HG02571 (cell line): ENCODE measurements around the gene P2RX4.
"Not testable (repeated sequence)": the region's sequence is repeated elsewhere in the genome, so short reads cannot be mapped to it uniquely, and the experiment has no call there.

ENCODE experiments used
- ATAC-seq: cut with Tn5 transposase; IDR thresholded peaks from one replicate; pipeline ENCODE4 v1.9.1; 2021; ENCODE audit warnings: mild to moderate bottlenecking, moderate library complexity; ENCODE audit not compliant: unreplicated experiment

The P2RX4 gene

GRCh38 chr12:121264951-121265515, 55.1 kb downstream of the P2RX4 start:
- ATAC-seq, result no peak

GRCh38 chr12:121267822-121268221, 57.9 kb downstream of the P2RX4 start:
- no peak for ATAC-seq

DNA sequence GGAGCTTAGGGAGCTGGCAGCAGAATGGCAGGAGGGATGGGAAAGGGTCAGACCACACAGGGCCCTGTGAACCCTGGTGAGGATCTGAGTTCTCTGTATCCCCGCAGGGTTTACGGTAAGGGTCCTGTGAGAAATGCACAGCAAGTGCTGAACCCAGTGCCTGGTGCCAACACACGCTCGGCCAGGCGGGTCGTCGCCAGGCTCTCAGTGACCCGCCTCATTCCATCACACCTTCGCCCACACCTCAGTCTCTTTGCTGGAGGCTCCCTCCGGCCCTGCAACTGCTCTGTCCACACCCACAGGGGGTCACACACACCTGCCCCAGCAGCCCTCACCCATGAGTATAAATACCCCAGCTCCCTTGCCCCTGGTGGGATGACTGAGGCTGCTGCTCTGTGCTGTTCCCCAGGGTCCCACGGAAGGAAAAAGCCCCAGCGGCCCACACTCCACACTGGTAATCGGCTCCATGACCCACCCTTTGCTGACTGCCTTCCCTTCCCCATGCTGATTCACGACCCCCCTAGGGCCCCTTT, 63.5 kb downstream of the P2RX4 start:
- ATAC-seq, result no peak

DNA sequence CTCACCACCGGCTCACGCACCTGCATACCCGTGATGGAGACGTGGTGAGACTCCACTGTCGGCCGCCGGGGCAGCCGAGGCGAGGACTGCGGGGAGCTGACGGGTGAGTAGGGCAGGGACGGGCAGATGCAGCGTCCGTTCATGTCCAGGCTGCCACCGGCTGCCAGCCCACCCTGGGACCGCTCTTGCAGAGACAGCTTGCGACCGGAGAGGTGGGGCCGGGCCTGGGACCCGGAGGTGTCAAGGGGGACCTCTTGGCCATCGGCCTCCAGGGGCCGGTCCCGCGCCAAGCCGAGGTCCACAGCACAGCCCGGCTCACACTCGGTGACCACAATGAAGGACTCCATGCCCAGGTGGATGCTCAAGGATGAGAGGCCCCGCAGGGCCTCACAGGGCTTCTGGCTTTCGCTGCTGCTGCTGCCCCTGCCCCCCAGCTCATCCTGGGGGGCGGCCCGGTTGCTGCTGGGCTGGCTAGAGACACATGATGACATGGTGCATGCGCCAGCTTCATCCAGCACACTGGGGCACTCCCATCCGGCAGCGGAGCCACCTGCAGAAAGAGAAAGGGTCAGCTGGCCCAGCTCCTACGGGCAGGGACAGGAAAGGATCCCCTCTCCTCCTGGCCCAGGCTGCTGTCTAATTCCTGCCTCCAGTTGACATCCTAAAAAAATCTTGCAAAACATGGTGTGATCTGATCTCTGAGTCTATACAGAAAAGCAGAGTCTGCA, 64.3 kb downstream of the P2RX4 start:
- no peak for ATAC-seq

DNA sequence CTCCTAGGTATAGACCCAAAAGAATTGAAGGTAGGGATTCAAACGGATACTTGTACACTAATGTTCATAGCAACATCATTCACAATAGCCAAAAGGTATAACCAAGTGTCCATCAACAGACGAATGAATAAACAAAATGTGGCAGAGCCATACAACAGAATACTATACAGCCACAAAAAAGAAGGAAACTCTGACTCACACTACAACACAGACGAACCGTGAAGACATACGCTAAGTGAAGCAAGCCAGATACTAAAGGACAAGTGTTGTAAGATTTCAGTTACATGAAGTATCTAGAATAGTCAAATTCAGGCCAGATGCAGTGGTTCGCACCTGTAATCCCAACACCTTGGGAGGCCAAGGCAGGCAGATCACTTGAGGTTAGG, 67.4 kb downstream of the P2RX4 start:
- ATAC-seq, result no peak

- no peak for ATAC-seq
Measured at GRCh38 chr12:121278169-121279070, 68.5 kb downstream of the P2RX4 start.

- ATAC-seq, result no peak
Measured at GRCh38 chr12:121279071-121279375, 69.1 kb downstream of the P2RX4 start.

DNA sequence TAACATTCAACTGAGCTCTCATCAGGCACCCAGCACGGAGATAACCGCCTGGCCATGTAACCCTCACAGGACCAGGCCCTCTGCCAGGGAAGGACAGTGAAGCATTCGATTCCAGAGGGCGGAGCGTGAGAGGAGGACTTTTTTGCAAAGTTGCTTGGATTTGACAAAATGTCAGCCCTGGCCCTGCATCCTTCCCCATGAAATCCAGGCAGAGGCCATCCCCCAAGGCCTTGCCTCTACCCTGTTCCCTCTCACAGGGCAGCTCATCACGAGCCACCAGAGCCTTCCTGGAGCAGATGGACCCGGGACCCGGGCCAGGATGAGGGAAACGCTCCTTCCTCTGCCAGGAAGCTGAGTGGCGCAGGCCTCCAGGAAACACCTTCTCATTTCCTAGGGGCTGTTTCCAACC, 69.6 kb downstream of the P2RX4 start:
- no peak for ATAC-seq

DNA sequence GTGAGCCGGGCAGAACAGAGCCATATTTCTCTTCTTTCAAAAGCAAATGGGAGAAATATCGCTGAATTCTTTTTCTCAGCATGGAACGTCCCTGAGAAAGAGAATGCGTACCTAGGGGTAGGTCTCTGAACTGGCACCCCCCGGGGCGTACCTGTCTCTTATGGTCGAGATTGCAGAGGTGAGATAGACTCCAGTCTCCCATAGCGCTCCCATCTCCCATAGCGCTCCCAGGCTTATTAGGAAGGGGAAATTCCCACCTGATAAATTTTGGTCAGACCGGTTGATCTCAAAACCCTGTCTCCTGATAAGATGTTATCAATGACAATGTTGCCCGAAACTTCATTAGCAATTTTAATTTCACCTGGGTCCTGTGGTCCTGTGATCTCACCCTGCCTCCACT, 70.6 kb downstream of the P2RX4 start:
- not testable (repeated sequence) for ATAC-seq

- not testable (repeated sequence) for ATAC-seq
Measured at GRCh38 chr12:121281116-121281515, 71.2 kb downstream of the P2RX4 start.

- ATAC-seq, result no peak
Measured at GRCh38 chr12:121282072-121282742, 72.3 kb downstream of the P2RX4 start.

DNA sequence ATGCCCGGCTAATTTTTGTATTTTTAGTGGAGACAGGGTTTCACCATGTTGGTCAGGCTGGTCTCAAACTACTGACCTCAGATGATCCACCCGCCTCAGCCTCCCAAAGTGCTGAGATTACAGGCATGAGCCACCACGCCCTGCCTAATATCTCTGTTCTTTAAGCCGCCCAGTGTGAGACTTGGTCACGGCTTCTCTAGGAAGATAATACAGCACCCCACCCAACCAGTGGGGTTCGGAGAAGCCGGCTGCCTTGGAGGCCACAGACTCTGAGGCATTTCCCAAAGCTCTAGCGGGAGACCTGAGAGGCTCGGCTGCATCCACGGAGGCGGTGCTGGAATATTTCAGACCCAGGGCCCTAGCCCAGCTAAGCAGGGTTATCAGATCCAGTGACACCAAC, 73.0 kb downstream of the P2RX4 start:
- ATAC-seq, result not testable (repeated sequence)

DNA sequence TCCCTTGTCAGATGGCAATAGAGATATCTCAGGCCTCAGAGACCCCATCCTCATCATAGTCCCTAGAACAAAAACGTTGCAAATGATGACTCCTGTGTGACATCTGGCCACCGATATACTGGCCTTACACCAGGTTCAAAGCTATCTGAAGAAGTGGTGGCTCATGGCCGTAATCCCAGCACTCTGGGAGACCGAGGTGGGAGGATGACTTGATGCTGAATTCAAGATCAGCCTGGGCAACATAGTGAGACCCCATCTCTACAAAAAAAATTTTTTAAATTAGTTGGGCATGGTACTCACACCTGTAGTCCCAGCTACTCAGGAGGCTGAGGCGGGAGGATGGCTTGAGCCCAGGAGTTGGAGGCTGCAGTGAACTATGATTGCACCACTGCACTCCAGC, 73.5 kb downstream of the P2RX4 start:
- ATAC-seq, result no peak
